HG02610 (cell line): ENCODE results near the gene VWA3A.
"Not testable (repeated sequence)": the region's sequence is repeated elsewhere in the genome, so short reads cannot be mapped to it uniquely, and the experiment has no call there.

Experiments
- ATAC-seq: cut with Tn5 transposase; IDR thresholded peaks from one replicate; pipeline ENCODE4 v1.9.1; 2021; ENCODE audit warnings: mild to moderate bottlenecking, moderate library complexity; ENCODE audit not compliant: unreplicated experiment

Gene VWA3A

GRCh38 chr16:22092143-22092933 is at the start of gene VWA3A:
TSS of gene VWA3A (plus strand) at chr16:22092541. CDS start at chr16:22092638, 97 bp downstream.
- no peak for ATAC-seq

GRCh38 chr16:22043882-22044281 is 48.5 kb upstream of the VWA3A start:
- ATAC-seq: not testable (repeated sequence)

GRCh38 chr16:22045888-22046287 is 46.5 kb upstream of the VWA3A start:
- ATAC-seq: not testable (repeated sequence)

GRCh38 chr16:22050963-22051362 is 41.4 kb upstream of the VWA3A start:
- ATAC-seq: no peak

GRCh38 chr16:22052980-22053379 is 39.4 kb upstream of the VWA3A start:
- ATAC-seq: no peak

GRCh38 chr16:22053921-22054341 is 38.4 kb upstream of the VWA3A start:
- ATAC-seq: no peak

GRCh38 chr16:22054847-22055590 is 37.3 kb upstream of the VWA3A start:
- ATAC-seq: no peak

GRCh38 chr16:22055881-22056280 is 36.5 kb upstream of the VWA3A start:
- no peak for ATAC-seq

- ATAC-seq: no peak
These were observed 28.4 kb upstream of the VWA3A start for GRCh38 chr16:22063888-22064467.

- no peak for ATAC-seq
These were observed 27.1 kb upstream of the VWA3A start for GRCh38 chr16:22065252-22065651.

GRCh38 chr16:22070361-22071330 is 21.7 kb upstream of the VWA3A start:
- no peak for ATAC-seq

GRCh38 chr16:22071331-22071910 is 20.9 kb upstream of the VWA3A start:
- no peak for ATAC-seq

- no peak for ATAC-seq
These were observed 19.0 kb upstream of the VWA3A start for GRCh38 chr16:22073350-22073749.

GRCh38 chr16:22075043-22075757 is 17.1 kb upstream of the VWA3A start:
- no peak for ATAC-seq

GRCh38 chr16:22075776-22076175 is 16.6 kb upstream of the VWA3A start:
- no peak for ATAC-seq

GRCh38 chr16:22077700-22078313 is 14.5 kb upstream of the VWA3A start:
- no peak for ATAC-seq

- no peak for ATAC-seq
These were observed 13.7 kb upstream of the VWA3A start for GRCh38 chr16:22078656-22079055.

GRCh38 chr16:22081050-22081449 is 11.3 kb upstream of the VWA3A start:
- no peak for ATAC-seq

GRCh38 chr16:22086440-22086839 is 5.9 kb upstream of the VWA3A start:
- no peak for ATAC-seq
